Calu3 (cell line): ENCODE results near the gene F2R. TPM values are rescaled to one million over a fixed set of nuclear protein-coding genes. Genes with fewer than 3 reads are reported as not detected.
"Not testable (repeated sequence)": the region's sequence is repeated elsewhere in the genome, so short reads cannot be mapped to it uniquely, and the experiment has no call there.

ENCODE experiments used
- BruUV-seq: library from RNA; stranded (reverse); fragments of 400-500 nt; replicated peaks from 2 replicates; lab custom pipeline; 2021; lab: Mats Ljungman, UMichigan
- CTCF ChIA-PET: fragments of 300-600 bp; sonication (Branson Sonifier 250); formaldehyde crosslinking; loops from one replicate; lab custom pipeline; 2022; ENCODE audit warnings: antibody characterized with exemption; lab: Charles Lee
- DNase-seq: peaks from one replicate; pipeline ENCODE4 v3.0.0; 2022
- H3K27ac Mint-ChIP-seq: one replicate; pipeline ENCODE4 v1.8.0; 2022; ENCODE audit warnings: mixed read lengths; ENCODE audit not compliant: unreplicated experiment
- H3K27me3 Mint-ChIP-seq: one replicate; pipeline ENCODE4 v1.8.0; 2022; ENCODE audit warnings: mixed read lengths; ENCODE audit not compliant: unreplicated experiment
- H3K36me3 Mint-ChIP-seq: one replicate; pipeline ENCODE4 v1.8.0; 2022; ENCODE audit warnings: mild to moderate bottlenecking, moderate library complexity, mixed read lengths; ENCODE audit not compliant: insufficient read depth, unreplicated experiment
- H3K4me1 Mint-ChIP-seq: one replicate; pipeline ENCODE4 v1.8.0; 2022; ENCODE audit warnings: mild to moderate bottlenecking, low read depth, mixed read lengths; ENCODE audit not compliant: unreplicated experiment
- H3K4me3 Mint-ChIP-seq: one replicate; pipeline ENCODE4 v1.8.0; 2022; ENCODE audit warnings: mild to moderate bottlenecking, low read depth, moderate library complexity, mixed read lengths; ENCODE audit not compliant: unreplicated experiment
- H3K9me3 Mint-ChIP-seq: one replicate; pipeline ENCODE4 v1.8.0; 2022; ENCODE audit warnings: low read depth, mixed read lengths; ENCODE audit not compliant: unreplicated experiment
- intact Hi-C: fragments of 100-400 bp; cut with micrococcal nuclease; formaldehyde crosslinking; loops from one replicate; pipeline ENCODE4 v1.10.0; 2022; ENCODE audit not compliant: unreplicated experiment
- total RNA-seq: library from RNA; stranded (reverse); gene quantifications from 2 replicates; pipeline ENCODE4 v1.2.3, GENCODE V29; 2022
- TF ChIP-seq, protein P1 (sequence below): fragments of 200-600 bp; IDR thresholded peaks from one replicate; pipeline ENCODE4 v1.8.0; 2022; ENCODE audit warnings: antibody characterized with exemption; ENCODE audit not compliant: unreplicated experiment

F2R gene
- total RNA-seq, 1 experiment from 2014 or later = 14.4 TPM

DNA sequence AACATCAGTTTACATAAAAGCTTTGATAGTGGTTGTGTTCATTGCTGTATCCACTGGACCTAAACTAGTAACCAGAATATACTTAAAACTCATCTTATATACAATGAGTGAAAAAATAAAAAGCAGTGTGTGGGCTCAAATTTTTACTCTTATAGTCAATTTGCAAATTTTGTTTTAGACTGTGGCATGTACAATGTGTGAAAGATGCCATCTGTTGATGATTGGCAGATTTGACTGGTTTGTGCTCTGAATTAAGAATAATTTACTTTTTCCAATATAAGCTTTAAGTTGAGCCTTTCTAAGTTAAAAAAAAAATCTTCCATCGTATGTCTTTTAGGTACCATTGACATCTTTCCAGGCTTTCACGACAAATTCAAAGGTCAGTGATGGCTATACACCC, 60.5 kb downstream of the F2R start:
- TF ChIP-seq, protein P1, sequence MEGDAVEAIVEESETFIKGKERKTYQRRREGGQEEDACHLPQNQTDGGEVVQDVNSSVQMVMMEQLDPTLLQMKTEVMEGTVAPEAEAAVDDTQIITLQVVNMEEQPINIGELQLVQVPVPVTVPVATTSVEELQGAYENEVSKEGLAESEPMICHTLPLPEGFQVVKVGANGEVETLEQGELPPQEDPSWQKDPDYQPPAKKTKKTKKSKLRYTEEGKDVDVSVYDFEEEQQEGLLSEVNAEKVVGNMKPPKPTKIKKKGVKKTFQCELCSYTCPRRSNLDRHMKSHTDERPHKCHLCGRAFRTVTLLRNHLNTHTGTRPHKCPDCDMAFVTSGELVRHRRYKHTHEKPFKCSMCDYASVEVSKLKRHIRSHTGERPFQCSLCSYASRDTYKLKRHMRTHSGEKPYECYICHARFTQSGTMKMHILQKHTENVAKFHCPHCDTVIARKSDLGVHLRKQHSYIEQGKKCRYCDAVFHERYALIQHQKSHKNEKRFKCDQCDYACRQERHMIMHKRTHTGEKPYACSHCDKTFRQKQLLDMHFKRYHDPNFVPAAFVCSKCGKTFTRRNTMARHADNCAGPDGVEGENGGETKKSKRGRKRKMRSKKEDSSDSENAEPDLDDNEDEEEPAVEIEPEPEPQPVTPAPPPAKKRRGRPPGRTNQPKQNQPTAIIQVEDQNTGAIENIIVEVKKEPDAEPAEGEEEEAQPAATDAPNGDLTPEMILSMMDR = no peak
- no peaks in the 10 kb centered on the region for H3K9me3 Mint-ChIP-seq
- H3K4me3 Mint-ChIP-seq = no peak overlapping the region
- BruUV-seq = no TSS peak
- no peak for DNase-seq
- H3K36me3 Mint-ChIP-seq = no peaks in the 10 kb centered on the region
- no peak overlapping the region for H3K27ac Mint-ChIP-seq
- intact Hi-C loops = no loop called here
- CTCF ChIA-PET = no interaction called here
- H3K27me3 Mint-ChIP-seq = no peaks in the 10 kb centered on the region
- peaks cover 37% of the 10 kb centered on the region for H3K4me1 Mint-ChIP-seq

DNA sequence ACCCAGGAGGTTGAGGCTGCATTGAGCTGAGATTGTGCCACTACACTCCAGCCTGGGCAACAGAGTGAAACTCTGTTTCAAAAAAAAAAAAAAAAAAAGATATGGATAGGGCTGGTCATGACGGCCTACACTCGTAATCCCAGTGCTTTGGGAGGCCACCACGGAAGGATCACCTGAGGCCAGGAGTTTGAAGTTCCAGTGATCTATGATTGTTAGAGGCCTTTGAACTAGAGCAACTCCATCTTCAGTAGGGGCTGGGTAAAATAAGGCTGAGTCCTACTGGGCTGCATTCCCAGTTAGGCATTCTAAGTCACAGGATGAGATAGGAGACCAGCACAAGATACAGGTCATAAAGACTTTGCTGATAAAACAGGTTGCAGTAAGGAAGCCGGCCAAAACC, 64.7 kb downstream of the F2R start:
- H3K27me3 Mint-ChIP-seq, H3K36me3 Mint-ChIP-seq, intact Hi-C loops, BruUV-seq, DNase-seq, H3K27ac Mint-ChIP-seq, H3K9me3 Mint-ChIP-seq, H3K4me3 Mint-ChIP-seq: not testable (repeated sequence)
- H3K4me1 Mint-ChIP-seq = peaks cover 49% of the 10 kb centered on the region
- CTCF ChIA-PET = interaction anchor here (0.6 to 0.7 kb wide), 3 partner anchors 14 to 442 kb away, joined by 3 to 5 read pairs (median 4); no protein-coding TSS in a partner anchor

DNA sequence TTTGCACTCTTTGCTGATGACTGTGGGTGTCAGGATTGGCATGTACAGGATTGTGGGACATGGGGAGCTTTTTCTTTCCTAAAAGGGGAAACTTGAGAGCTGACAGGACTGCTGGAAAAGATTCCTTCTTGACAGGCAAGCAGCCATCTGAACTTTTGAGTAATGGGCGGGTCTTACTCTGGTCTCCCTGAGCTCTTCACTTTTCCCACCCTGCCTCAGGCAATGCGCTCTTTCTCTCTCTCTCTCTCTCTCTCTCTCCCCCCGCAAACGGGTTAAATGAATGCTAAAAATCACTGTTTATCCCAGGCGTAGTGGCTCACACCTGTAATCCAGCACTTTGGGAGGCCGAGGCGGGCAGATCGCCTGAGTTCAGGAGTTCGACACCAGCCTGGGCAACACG, 65.8 kb downstream of the F2R start:
- Mint-ChIP-seq H3K36me3 (peaks cover 10% of the 10 kb centered on the region), H3K4me1 (peaks cover 42% of the 10 kb centered on the region), H3K4me3 (no peak overlapping the region), H3K27me3 (no peaks in the 10 kb centered on the region), H3K27ac (no peak overlapping the region), H3K9me3 (no peaks in the 10 kb centered on the region)
- intact Hi-C loops = no loop called here
- CTCF ChIA-PET = interaction anchor here (0.6 kb wide), 1 partner anchor 207 kb away, joined by 4 read pairs; no protein-coding TSS in a partner anchor
- TF ChIP-seq, protein P1 = no peak
- BruUV-seq = no TSS peak
- DNase-seq = no peak

DNA sequence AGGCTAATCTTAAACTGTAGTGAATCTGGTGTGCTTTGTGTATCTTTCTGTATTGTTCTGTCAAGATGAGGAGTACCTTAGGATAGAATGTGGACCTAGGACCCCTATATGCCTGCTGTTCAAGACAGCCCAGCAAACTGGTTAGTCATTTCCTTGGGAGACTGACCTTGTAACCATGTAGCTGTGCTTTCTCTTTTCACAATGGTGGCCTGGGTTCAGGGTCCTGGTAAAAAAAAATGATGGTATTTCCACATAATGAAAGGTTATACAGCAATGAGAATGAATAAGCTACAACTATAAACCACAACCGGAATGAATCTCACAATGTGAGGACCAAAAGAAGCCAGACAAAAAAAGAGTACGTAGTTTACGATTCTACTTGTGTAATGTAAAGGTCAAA, 66.5 kb downstream of the F2R start:
- intact Hi-C loops = no loop called here
- H3K4me1 Mint-ChIP-seq = peaks cover 48% of the 10 kb centered on the region
- no TSS peak for BruUV-seq
- no peak overlapping the region for H3K27ac Mint-ChIP-seq
- no peaks in the 10 kb centered on the region for H3K27me3 Mint-ChIP-seq
- H3K9me3 Mint-ChIP-seq = no peaks in the 10 kb centered on the region
- TF ChIP-seq, protein P1 = no peak
- no peak overlapping the region for H3K4me3 Mint-ChIP-seq
- CTCF ChIA-PET = interaction anchor here (0.6 kb wide), 2 partner anchors 207 to 302 kb away, joined by 3 to 4 read pairs; no protein-coding TSS in a partner anchor
- H3K36me3 Mint-ChIP-seq = peaks cover 15% of the 10 kb centered on the region
- DNase-seq = no peak

Other genes with a start within 250 kb of the F2R start
- not detected in 2 replicates for gene F2RL2, start 92.7 kb upstream of the F2R start, total RNA-seq
- gene F2RL1, start 102.9 kb downstream of the F2R start, total RNA-seq = 122 and 147 TPM in 2 replicates
- not detected in 2 replicates for gene S100Z, start 133.9 kb downstream of the F2R start, total RNA-seq
- gene CRHBP, start 236.9 kb downstream of the F2R start, total RNA-seq = not detected in 2 replicates